HepG2 (cell line): Measurements from ENCODE around the gene LRP10. TPM values are rescaled to one million over a fixed set of nuclear protein-coding genes. Genes with fewer than 3 reads are reported as not detected.
A peak's percentile ranks its signal among the peaks of the same experiment; 100 is the strongest.

Source experiments
- ARID2 ChIP-seq: sonication (generic); formaldehyde crosslinking; IDR thresholded peaks from 2 replicates; pipeline ENCODE4 v1.8.1; 2022; ENCODE audit warnings: mild to moderate bottlenecking, missing genetic modification reagents, borderline replicate concordance
- CCAR2 ChIP-seq: fragments of 200-400 bp; formaldehyde crosslinking; optimal IDR thresholded peaks from 2 replicates; pipeline ENCODE3; 2018; ENCODE audit warnings: low read depth, mild to moderate bottlenecking, low read length, moderate library complexity
- GZF1 ChIP-seq: sonication (generic); formaldehyde crosslinking; IDR thresholded peaks from 2 replicates; pipeline ENCODE4 v1.5.1; 2020; ENCODE audit warnings: mild to moderate bottlenecking, missing genetic modification reagents
- NR2C2 ChIP-seq: sonication (generic); formaldehyde crosslinking; IDR thresholded peaks from 2 replicates; pipeline ENCODE4 v1.4.0; 2020; ENCODE audit warnings: missing genetic modification reagents, mild to moderate bottlenecking, moderate library complexity, borderline replicate concordance
- NR2F1 ChIP-seq, 2 experiments: fragments of 450-650 bp in 1 of 2; formaldehyde crosslinking in 1 of 2; IDR thresholded peaks; 2 replicates each; pipeline versions ENCODE4 v1.5.0 to v1.6.1; 2016 to 2020; ENCODE audit warnings: mild to moderate bottlenecking in 1 of 2, missing compliant biosample characterization in 1 of 2, missing genetic modification reagents in 1 of 2, moderate library complexity in 1 of 2
- SIN3B ChIP-seq: fragments of 150-350 bp; IDR thresholded peaks from 2 replicates; pipeline ENCODE4 v1.6.1; 2014; ENCODE audit warnings: low read length
- TMF1 ChIP-seq: sonication (generic); formaldehyde crosslinking; IDR thresholded peaks from 2 replicates; pipeline ENCODE4 v1.8.1; 2022; ENCODE audit warnings: low read depth, missing genetic modification reagents
- ZC3H4 ChIP-seq: sonication (generic); formaldehyde crosslinking; IDR thresholded peaks from 2 replicates; pipeline ENCODE4 v1.4.0; 2020; ENCODE audit warnings: missing genetic modification reagents, borderline replicate concordance
- ZNF34 ChIP-seq: sonication (generic); formaldehyde crosslinking; IDR thresholded peaks from 2 replicates; pipeline ENCODE4 v1.4.0; 2020; ENCODE audit warnings: mild to moderate bottlenecking, missing genetic modification reagents, borderline replicate concordance
- ZNF343 ChIP-seq: sonication (generic); formaldehyde crosslinking; IDR thresholded peaks from 2 replicates; pipeline ENCODE4 v1.4.0; 2020; ENCODE audit warnings: mild to moderate bottlenecking, missing genetic modification reagents
- ZNF431 ChIP-seq: sonication (generic); formaldehyde crosslinking; IDR thresholded peaks from 2 replicates; pipeline ENCODE4 v1.9.0; 2022; ENCODE audit warnings: missing genetic modification reagents, low read depth, mild to moderate bottlenecking, borderline replicate concordance
- ZNF451 ChIP-seq: sonication (generic); formaldehyde crosslinking; IDR thresholded peaks from 2 replicates; pipeline ENCODE4 v1.5.0; 2020; ENCODE audit warnings: mild to moderate bottlenecking, missing genetic modification reagents
- ZNF567 ChIP-seq: sonication (generic); formaldehyde crosslinking; IDR thresholded peaks from 2 replicates; pipeline ENCODE4 v1.8.1; 2023; ENCODE audit warnings: mild to moderate bottlenecking, missing genetic modification reagents, borderline replicate concordance
- ZSCAN21 ChIP-seq: sonication (generic); formaldehyde crosslinking; IDR thresholded peaks from 2 replicates; pipeline ENCODE4 v1.8.0; 2022; ENCODE audit warnings: mild to moderate bottlenecking, missing genetic modification reagents, moderate library complexity, borderline replicate concordance
- polyA plus RNA-seq, 8 experiments: library from polyadenylated mRNA; depleted of rRNA in 3 of 8; stranded (reverse) in 7 of 8; unstranded in 1 of 8; fragments of >200 nt; fragmentation: Illumina TruSeq in 4 of 8; extraction: Trizol in 4 of 8; gene quantifications; 2 replicates each; pipeline versions ENCODE4 v1.2.1 to v1.2.3, GENCODE V29; 2011 to 2016; ENCODE audit warnings: low read depth in 4 of 8, missing spikeins in 1 of 8, mixed read lengths in 1 of 8; ENCODE audit not compliant: insufficient read depth in 1 of 8
- total RNA-seq, 5 experiments: library from RNA; depleted of rRNA; stranded (reverse); fragments of >200 nt; fragmentation: Illumina TruSeq; extraction: Trizol; gene quantifications; 2 replicates each; pipeline ENCODE4 v1.2.3, GENCODE V29; 2016; ENCODE audit warnings: low read depth in 1 of 5
- TF ChIP-seq, protein P1 (sequence below): sonication (generic); formaldehyde crosslinking; IDR thresholded peaks from 2 replicates; pipeline ENCODE4 v1.4.0; 2020; ENCODE audit warnings: mild to moderate bottlenecking, missing genetic modification reagents
- TF ChIP-seq, protein P2 (sequence below): conservative IDR thresholded peaks from 2 replicates; pipeline ENCODE4 v1.6.1; 2018; ENCODE audit warnings: missing genetic modification reagents
- TF ChIP-seq, protein P3 (sequence below): sonication (generic); formaldehyde crosslinking; conservative IDR thresholded peaks from 2 replicates; pipeline ENCODE4 v1.4.0; 2020; ENCODE audit warnings: missing genetic modification reagents
- TF ChIP-seq, protein P4 (sequence below), 2 experiments: fragments of 450-650 bp in 1 of 2; sonication (generic) in 1 of 2; formaldehyde crosslinking; IDR thresholded peaks; 2 replicates each; pipeline versions ENCODE4 v1.5.0 to v1.8.0; 2020 to 2022; ENCODE audit warnings: mild to moderate bottlenecking in 1 of 2, missing genetic modification reagents in 1 of 2
- TF ChIP-seq, protein P5 (sequence below): sonication (generic); formaldehyde crosslinking; IDR thresholded peaks from 2 replicates; pipeline ENCODE4 v1.4.0; 2020; ENCODE audit warnings: mild to moderate bottlenecking, missing genetic modification reagents

Gene LRP10
- total and polyA plus RNA-seq, 2 of the 13 experiments (the other 11 are each of a cell fraction or from before 2014, with no cell fraction given) = 16.9 to 45.2 TPM

DNA sequence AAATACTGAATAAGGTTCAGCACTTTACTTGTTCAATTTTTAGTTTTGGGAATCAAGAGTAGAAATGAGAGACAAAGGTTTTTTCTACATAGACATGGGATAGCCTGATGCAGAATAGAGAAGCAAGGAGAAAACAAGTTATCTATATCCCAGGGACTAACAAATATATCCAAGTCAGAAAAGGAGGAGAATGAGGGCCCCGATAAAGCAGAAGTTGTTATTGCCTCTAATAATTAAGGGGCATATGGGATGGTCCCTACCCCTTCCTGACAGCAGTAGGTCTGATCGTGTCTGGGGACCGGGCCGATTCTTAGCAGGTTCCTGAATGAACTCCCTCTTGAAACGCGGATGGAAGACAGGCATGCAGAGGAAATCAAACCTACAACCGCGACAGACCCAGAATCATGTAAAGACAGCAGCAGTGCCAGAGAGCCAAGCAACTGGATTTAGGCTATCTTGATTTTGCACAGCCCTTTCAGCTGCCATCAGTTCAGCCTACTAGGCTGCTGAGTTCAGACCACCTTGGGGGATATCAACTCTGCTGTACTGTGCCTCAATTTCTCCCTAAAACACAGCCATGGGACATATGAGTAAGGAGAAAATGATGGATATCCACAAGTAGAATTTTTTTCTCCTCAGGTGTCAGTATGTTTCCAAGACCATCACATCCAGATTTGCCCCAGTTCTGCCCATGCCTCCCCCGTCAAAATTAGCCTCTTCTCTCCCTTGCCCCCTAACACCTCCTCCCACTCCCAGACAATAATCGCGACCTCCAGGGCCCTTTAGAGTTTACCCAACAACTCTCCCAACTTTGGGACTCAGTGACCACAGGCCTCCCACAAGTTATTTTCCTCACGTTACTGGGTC is 56.9 kb downstream of the LRP10 start (continued):
- TF ChIP-seq, protein P1, sequence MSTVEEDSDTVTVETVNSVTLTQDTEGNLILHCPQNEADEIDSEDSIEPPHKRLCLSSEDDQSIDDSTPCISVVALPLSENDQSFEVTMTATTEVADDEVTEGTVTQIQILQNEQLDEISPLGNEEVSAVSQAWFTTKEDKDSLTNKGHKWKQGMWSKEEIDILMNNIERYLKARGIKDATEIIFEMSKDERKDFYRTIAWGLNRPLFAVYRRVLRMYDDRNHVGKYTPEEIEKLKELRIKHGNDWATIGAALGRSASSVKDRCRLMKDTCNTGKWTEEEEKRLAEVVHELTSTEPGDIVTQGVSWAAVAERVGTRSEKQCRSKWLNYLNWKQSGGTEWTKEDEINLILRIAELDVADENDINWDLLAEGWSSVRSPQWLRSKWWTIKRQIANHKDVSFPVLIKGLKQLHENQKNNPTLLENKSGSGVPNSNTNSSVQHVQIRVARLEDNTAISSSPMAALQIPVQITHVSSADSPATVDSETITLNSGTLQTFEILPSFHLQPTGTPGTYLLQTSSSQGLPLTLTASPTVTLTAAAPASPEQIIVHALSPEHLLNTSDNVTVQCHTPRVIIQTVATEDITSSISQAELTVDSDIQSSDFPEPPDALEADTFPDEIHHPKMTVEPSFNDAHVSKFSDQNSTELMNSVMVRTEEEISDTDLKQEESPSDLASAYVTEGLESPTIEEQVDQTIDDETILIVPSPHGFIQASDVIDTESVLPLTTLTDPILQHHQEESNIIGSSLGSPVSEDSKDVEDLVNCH = peak; percentile 68; the same call in 1 of the 2 replicates
- TF ChIP-seq ZNF34 (no peak), ARID2 (peak; percentile 90), ZSCAN21 (peak; percentile 18), NR2C2 (CRISPR knock-in tag) (peak; percentile 6; the same call in 1 of the 2 replicates), TMF1 (CRISPR knock-in tag) (peak; percentile 55; the same call in 1 of the 2 replicates), ZNF343 (CRISPR knock-in tag) (peak; percentile 23; the same call in 1 of the 2 replicates), ZC3H4 (CRISPR knock-in tag) (peak; percentile 40; the same call in 1 of the 2 replicates), GZF1 (0 out of 2 replicates have a peak, but pooled peaks have one; percentile 0), NR2F1 (CRISPR knock-in tag; IDR thresholded peaks at IDR 0.05) (0 out of 4 replicates have a peak, but pooled peaks of 1 of the 2 experiments have one; percentile 13), ZNF567 (CRISPR knock-in tag) (no peak), SIN3B (no peak), ZNF451 (CRISPR knock-in tag) (no peak), CCAR2 (peak; percentile 66), ZNF431 (CRISPR knock-in tag) (0 out of 2 replicates have a peak, but pooled peaks have one; percentile 8)
- TF ChIP-seq, protein P2, sequence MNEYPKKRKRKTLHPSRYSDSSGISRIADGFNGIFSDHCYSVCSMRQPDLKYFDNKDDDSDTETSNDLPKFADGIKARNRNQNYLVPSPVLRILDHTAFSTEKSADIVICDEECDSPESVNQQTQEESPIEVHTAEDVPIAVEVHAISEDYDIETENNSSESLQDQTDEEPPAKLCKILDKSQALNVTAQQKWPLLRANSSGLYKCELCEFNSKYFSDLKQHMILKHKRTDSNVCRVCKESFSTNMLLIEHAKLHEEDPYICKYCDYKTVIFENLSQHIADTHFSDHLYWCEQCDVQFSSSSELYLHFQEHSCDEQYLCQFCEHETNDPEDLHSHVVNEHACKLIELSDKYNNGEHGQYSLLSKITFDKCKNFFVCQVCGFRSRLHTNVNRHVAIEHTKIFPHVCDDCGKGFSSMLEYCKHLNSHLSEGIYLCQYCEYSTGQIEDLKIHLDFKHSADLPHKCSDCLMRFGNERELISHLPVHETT = 0 out of 2 replicates have a peak, but pooled peaks have one; percentile 24
- TF ChIP-seq, protein P3, sequence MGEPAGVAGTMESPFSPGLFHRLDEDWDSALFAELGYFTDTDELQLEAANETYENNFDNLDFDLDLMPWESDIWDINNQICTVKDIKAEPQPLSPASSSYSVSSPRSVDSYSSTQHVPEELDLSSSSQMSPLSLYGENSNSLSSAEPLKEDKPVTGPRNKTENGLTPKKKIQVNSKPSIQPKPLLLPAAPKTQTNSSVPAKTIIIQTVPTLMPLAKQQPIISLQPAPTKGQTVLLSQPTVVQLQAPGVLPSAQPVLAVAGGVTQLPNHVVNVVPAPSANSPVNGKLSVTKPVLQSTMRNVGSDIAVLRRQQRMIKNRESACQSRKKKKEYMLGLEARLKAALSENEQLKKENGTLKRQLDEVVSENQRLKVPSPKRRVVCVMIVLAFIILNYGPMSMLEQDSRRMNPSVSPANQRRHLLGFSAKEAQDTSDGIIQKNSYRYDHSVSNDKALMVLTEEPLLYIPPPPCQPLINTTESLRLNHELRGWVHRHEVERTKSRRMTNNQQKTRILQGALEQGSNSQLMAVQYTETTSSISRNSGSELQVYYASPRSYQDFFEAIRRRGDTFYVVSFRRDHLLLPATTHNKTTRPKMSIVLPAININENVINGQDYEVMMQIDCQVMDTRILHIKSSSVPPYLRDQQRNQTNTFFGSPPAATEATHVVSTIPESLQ = 0 out of 2 replicates have a peak, but pooled peaks have one; percentile 62
- TF ChIP-seq, protein P4, sequence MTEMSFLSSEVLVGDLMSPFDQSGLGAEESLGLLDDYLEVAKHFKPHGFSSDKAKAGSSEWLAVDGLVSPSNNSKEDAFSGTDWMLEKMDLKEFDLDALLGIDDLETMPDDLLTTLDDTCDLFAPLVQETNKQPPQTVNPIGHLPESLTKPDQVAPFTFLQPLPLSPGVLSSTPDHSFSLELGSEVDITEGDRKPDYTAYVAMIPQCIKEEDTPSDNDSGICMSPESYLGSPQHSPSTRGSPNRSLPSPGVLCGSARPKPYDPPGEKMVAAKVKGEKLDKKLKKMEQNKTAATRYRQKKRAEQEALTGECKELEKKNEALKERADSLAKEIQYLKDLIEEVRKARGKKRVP (CRISPR knock-in tag; IDR thresholded peaks at IDR 0.05) = 0 out of 4 replicates have a peak, but pooled peaks of 1 of the 2 experiments have one; percentile 4
- TF ChIP-seq, protein P5, sequence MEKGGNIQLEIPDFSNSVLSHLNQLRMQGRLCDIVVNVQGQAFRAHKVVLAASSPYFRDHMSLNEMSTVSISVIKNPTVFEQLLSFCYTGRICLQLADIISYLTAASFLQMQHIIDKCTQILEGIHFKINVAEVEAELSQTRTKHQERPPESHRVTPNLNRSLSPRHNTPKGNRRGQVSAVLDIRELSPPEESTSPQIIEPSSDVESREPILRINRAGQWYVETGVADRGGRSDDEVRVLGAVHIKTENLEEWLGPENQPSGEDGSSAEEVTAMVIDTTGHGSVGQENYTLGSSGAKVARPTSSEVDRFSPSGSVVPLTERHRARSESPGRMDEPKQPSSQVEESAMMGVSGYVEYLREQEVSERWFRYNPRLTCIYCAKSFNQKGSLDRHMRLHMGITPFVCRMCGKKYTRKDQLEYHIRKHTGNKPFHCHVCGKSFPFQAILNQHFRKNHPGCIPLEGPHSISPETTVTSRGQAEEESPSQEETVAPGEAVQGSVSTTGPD (CRISPR knock-in tag) = 0 out of 2 replicates have a peak, but pooled peaks have one; percentile 26
